HCT116 (cell line): ENCODE data around the gene TAS2R60. TPM values are rescaled to one million over a fixed set of nuclear protein-coding genes. Genes with fewer than 3 reads are reported as not detected.
A peak's percentile ranks its signal among the peaks of the same experiment; 100 is the strongest.

ENCODE experiments used
- ATAC-seq: fragments of 200-7000 bp; cut with Tn5 transposase; 2 replicates; pipeline ENCODE4 v1.9.1; 2020; ENCODE audit warnings: mild to moderate bottlenecking, moderate library complexity
- Bru-seq: library from RNA; stranded (reverse); fragments of 400-500 nt; gene quantifications from one replicate; lab custom pipeline; 2021; lab: Mats Ljungman, UMichigan
- BruChase-seq, 2 experiments: library from RNA; stranded (reverse); fragments of 400-500 nt; gene quantifications; one replicate each; lab custom pipeline; 2021; lab: Mats Ljungman, UMichigan
- BruUV-seq: library from RNA; stranded (reverse); fragments of 400-500 nt; replicated peaks from 2 replicates; lab custom pipeline; 2021; lab: Mats Ljungman, UMichigan
- CTCF ChIA-PET: fragments of 300-600 bp; sonication (Branson Sonifier 250); formaldehyde crosslinking; loops from one replicate; lab custom pipeline; 2021; ENCODE audit warnings: antibody characterized with exemption; lab: Charles Lee
- POLR2A ChIA-PET: fragments of 300-600, 350-600 bp; sonication (Branson Sonifier 250); formaldehyde crosslinking; loops from one replicate; lab custom pipeline; 2021; ENCODE audit warnings: antibody characterized with exemption; lab: Charles Lee
- RAD21 ChIA-PET, 2 experiments: fragments of 300-600 bp; sonication (Branson Sonifier 250); formaldehyde crosslinking; loops; one replicate each; lab custom pipeline; 2023; ENCODE audit warnings: low total read pairs in 2 of 2; ENCODE audit not compliant: uncharacterized antibody in 2 of 2, unreplicated experiment in 2 of 2, low non-redundant PET in 1 of 2; lab: Charles Lee
- DNase-seq: peaks from one replicate; pipeline ENCODE4 v3.0.0-alpha.2; 2010; ENCODE audit warnings: low read depth, low spot score
- H2AFZ ChIP-seq: fragments of 200-600 bp; shearing (Covaris generic), sonication (generic); 2 replicates; pipeline ENCODE4 v1.6.1; 2017; ENCODE audit warnings: low read depth, mixed run types, mixed read lengths, antibody characterized with exemption, low read length; ENCODE audit not compliant: poor library complexity, severe bottlenecking
- H3K27ac ChIP-seq: 2 replicates; pipeline ENCODE4 v1.5.1; 2012; ENCODE audit warnings: low read depth, low read length
- H3K27me3 ChIP-seq: fragments of 200-600 bp; sonication (generic); 2 replicates; pipeline ENCODE4 v1.6.1; 2016; ENCODE audit warnings: mixed run types, low read length, mixed read lengths; ENCODE audit not compliant: insufficient read depth
- H3K36me3 ChIP-seq, 2 experiments: fragments of 200-500 bp in 1 of 2; fragments of 200-600 bp in 1 of 2; sonication (Bioruptor generic) in 1 of 2; sonication (generic) in 1 of 2; 2 replicates each; pipeline versions ENCODE4 v1.5.1 to v1.6.1; 2014 to 2016; ENCODE audit warnings: low read length in 2 of 2, inconsistent platforms in 1 of 2, mixed read lengths in 1 of 2, mixed run types in 1 of 2; ENCODE audit not compliant: insufficient read depth in 2 of 2, control insufficient read depth in 1 of 2
- H3K4me1 ChIP-seq, 2 experiments: fragments of 200-600 bp in 1 of 2; sonication (generic) in 1 of 2; 2 replicates each; pipeline versions ENCODE4 v1.5.1 to v1.6.1; 2012 to 2017; ENCODE audit warnings: low read length in 2 of 2, inconsistent platforms in 1 of 2, mild to moderate bottlenecking in 1 of 2, mixed read lengths in 1 of 2, mixed run types in 1 of 2, moderate library complexity in 1 of 2; ENCODE audit not compliant: insufficient read depth in 2 of 2, control insufficient read depth in 1 of 2
- H3K4me2 ChIP-seq: fragments of 200-600 bp; sonication (generic); 2 replicates; pipeline ENCODE4 v1.6.1; 2017; ENCODE audit warnings: mixed run types, low read length, mixed read lengths
- H3K4me3 ChIP-seq, 2 experiments: fragments of 200-600 bp in 1 of 2; sonication (generic) in 1 of 2; replicated peaks in 1 of 2; 2 replicates each; pipeline ENCODE4 v1.5.1; 2011 to 2016; ENCODE audit warnings: low read length in 2 of 2, control low read depth in 1 of 2, low read depth in 1 of 2, mild to moderate bottlenecking in 1 of 2, mixed read lengths in 1 of 2, mixed run types in 1 of 2
- H3K79me2 ChIP-seq: fragments of 200-600 bp; sonication (generic); 2 replicates; pipeline ENCODE4 v1.6.1; 2017; ENCODE audit warnings: mild to moderate bottlenecking, mixed run types, low read length, moderate library complexity, mixed read lengths; ENCODE audit not compliant: insufficient read depth
- H3K9ac ChIP-seq: fragments of 200-600 bp; sonication (generic); 2 replicates; pipeline ENCODE4 v1.6.1; 2016; ENCODE audit warnings: low read length, mixed read lengths
- H3K9me2 ChIP-seq: fragments of 200-600 bp; sonication (generic), shearing (Covaris generic); 2 replicates; pipeline ENCODE4 v1.6.1; 2017; ENCODE audit warnings: mixed run types, mild to moderate bottlenecking, moderate library complexity; ENCODE audit not compliant: insufficient read depth
- H3K9me3 ChIP-seq, 2 experiments: fragments of 200-500 bp in 1 of 2; fragments of 200-600 bp in 1 of 2; sonication (Bioruptor generic) in 1 of 2; sonication (generic) in 1 of 2; 2 replicates each; pipeline ENCODE4 v1.6.1; 2014 to 2017; ENCODE audit warnings: low read length in 2 of 2, mixed read lengths in 2 of 2, inconsistent platforms in 1 of 2, low read depth in 1 of 2, mild to moderate bottlenecking in 1 of 2, mixed run types in 1 of 2, moderate library complexity in 1 of 2; ENCODE audit not compliant: control insufficient read depth in 1 of 2, insufficient read depth in 1 of 2
- H4K20me1 ChIP-seq: fragments of 200-600 bp; sonication (generic), shearing (Covaris generic); 2 replicates; pipeline ENCODE4 v1.6.1; 2017; ENCODE audit warnings: mixed run types, mild to moderate bottlenecking, moderate library complexity; ENCODE audit not compliant: insufficient read depth
- CBX3 ChIP-seq: IDR thresholded peaks from 2 replicates; pipeline ENCODE4 v1.6.1; 2012; ENCODE audit warnings: low read depth
- CEBPB ChIP-seq: IDR thresholded peaks from 2 replicates; pipeline ENCODE4 v1.6.1; 2012; ENCODE audit warnings: low read depth
- ELF1 ChIP-seq: IDR thresholded peaks from 2 replicates; pipeline ENCODE4 v1.6.1; 2012; ENCODE audit warnings: low read depth, borderline replicate concordance
- JUND ChIP-seq: IDR thresholded peaks from 2 replicates; pipeline ENCODE4 v1.6.1; 2012
- POLR2A ChIP-seq: IDR thresholded peaks from 2 replicates; pipeline ENCODE4 v1.7.0; 2011; ENCODE audit warnings: borderline replicate concordance; ENCODE audit not compliant: insufficient read depth, insufficient read length; ENCODE audit errors: extremely low read depth
- POLR2AphosphoS5 ChIP-seq: IDR thresholded peaks from 2 replicates; pipeline ENCODE4 v1.6.1; 2011; ENCODE audit warnings: mild to moderate bottlenecking, low read depth, low read length, moderate library complexity
- RAD21 ChIP-seq: IDR thresholded peaks from 2 replicates; pipeline ENCODE4 v1.6.1; 2012; ENCODE audit warnings: low read depth, mild to moderate bottlenecking
- SIN3A ChIP-seq: IDR thresholded peaks from 2 replicates; pipeline ENCODE4 v1.6.1; 2012; ENCODE audit warnings: low read depth
- SP1 ChIP-seq: IDR thresholded peaks from 2 replicates; pipeline ENCODE4 v1.6.1; 2012; ENCODE audit warnings: low read depth
- SRF ChIP-seq: IDR thresholded peaks from 2 replicates; pipeline ENCODE4 v1.6.1; 2012; ENCODE audit warnings: low read depth
- YY1 ChIP-seq: IDR thresholded peaks from 2 replicates; pipeline ENCODE4 v1.6.1; 2011; ENCODE audit warnings: low read length, low read depth, moderate library complexity, mild to moderate bottlenecking; ENCODE audit not compliant: insufficient replicate concordance; ENCODE audit errors: extremely low read depth
- intact Hi-C: fragments of 100-400 bp; cut with micrococcal nuclease; formaldehyde crosslinking; loops from 2 replicates; pipeline ENCODE4 v1.10.0; 2022
- long read RNA-seq: library from polyadenylated mRNA; unstranded; transcript quantifications from one replicate; pipeline ENCODE4 v2.0.0, GENCODE V29; 2021; ENCODE audit not compliant: unreplicated experiment
- polyA plus RNA-seq: library from polyadenylated mRNA; unstranded; fragments of >200 nt; gene quantifications from 2 replicates; pipeline ENCODE4 v1.2.1, GENCODE V29; 2012; ENCODE audit warnings: missing spikeins
- total RNA-seq: library from RNA; stranded (reverse); gene quantifications from one replicate; pipeline ENCODE4 v1.2.1, GENCODE V29; 2021; ENCODE audit not compliant: unreplicated experiment
- TF ChIP-seq, protein P1 (sequence below): IDR thresholded peaks from 2 replicates; pipeline ENCODE4 v1.6.1; 2012
- TF ChIP-seq, protein P2 (sequence below), 3 experiments: fragments of 200-600 bp in 1 of 3; sonication (generic) in 1 of 3; IDR thresholded peaks in 2 of 3; conservative IDR thresholded peaks in 1 of 3; 2 replicates each; pipeline ENCODE4 v1.5.1; 2012 to 2017; ENCODE audit warnings: low read depth in 2 of 3, low read length in 2 of 3, antibody characterized with exemption in 1 of 3, borderline replicate concordance in 1 of 3, control low read depth in 1 of 3, mild to moderate bottlenecking in 1 of 3, mixed read lengths in 1 of 3, mixed run types in 1 of 3, moderate library complexity in 1 of 3; ENCODE audit not compliant: insufficient read depth in 1 of 3
- TF ChIP-seq, protein P3 (sequence below): IDR thresholded peaks from 2 replicates; pipeline ENCODE4 v1.6.1; 2011; ENCODE audit warnings: mild to moderate bottlenecking, low read length, moderate library complexity; ENCODE audit not compliant: insufficient replicate concordance; ENCODE audit errors: extremely low read depth

The TAS2R60 gene, protein sequence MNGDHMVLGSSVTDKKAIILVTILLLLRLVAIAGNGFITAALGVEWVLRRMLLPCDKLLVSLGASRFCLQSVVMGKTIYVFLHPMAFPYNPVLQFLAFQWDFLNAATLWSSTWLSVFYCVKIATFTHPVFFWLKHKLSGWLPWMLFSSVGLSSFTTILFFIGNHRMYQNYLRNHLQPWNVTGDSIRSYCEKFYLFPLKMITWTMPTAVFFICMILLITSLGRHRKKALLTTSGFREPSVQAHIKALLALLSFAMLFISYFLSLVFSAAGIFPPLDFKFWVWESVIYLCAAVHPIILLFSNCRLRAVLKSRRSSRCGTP
- total RNA-seq (not detected), Bru-seq, nascent RNA (not detected), BruChase-seq, experiment 1, labeled RNA remaining after a 6-hour chase (not detected), BruChase-seq, experiment 2, labeled RNA remaining after a 2-hour chase (percentile 16 among the genes with signal in this experiment)
- not detected in 2 replicates for polyA plus RNA-seq
- long read RNA-seq, result 0 reads

DNA sequence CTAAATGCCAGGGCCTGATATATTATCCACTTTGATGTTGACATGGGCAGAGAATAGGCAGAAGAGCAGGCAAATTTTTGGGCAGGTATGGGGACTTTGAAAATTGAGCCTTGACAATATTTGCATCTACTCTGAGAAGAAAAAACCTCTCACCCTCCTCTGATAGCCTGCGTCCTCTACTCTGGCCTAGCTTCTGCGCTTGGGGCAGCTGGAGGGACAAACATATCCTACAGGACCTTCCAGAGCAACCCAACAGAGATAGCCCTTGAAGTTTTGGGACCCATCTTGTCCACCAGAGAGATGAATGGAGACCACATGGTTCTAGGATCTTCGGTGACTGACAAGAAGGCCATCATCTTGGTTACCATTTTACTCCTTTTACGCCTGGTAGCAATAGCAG is at the start of gene TAS2R60:
Gene TAS2R60, plus strand, starts transcription at position 301 of the 400 bp plus-strand sequence. Its CDS starts 0 bp downstream, at position 301.
- no peaks in the 10 kb centered on the region for H3K9me2 ChIP-seq
- H3K4me3 ChIP-seq, result no peak within 1 kb of the TSS
- no peak for ATAC-seq
- H3K79me2 ChIP-seq, result no peaks in the 10 kb centered on the region
- TF ChIP-seq CBX3 (no peak), RAD21 (no peak), CEBPB (no peak), ELF1 (no peak), SRF (no peak), SP1 (no peak), POLR2A (no peak), SIN3A (no peak), JUND (no peak), POLR2AphosphoS5 (no peak), YY1 (no peak)
- TF ChIP-seq, protein P1, sequence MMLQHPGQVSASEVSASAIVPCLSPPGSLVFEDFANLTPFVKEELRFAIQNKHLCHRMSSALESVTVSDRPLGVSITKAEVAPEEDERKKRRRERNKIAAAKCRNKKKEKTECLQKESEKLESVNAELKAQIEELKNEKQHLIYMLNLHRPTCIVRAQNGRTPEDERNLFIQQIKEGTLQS, result no peak
- TF ChIP-seq, protein P2, sequence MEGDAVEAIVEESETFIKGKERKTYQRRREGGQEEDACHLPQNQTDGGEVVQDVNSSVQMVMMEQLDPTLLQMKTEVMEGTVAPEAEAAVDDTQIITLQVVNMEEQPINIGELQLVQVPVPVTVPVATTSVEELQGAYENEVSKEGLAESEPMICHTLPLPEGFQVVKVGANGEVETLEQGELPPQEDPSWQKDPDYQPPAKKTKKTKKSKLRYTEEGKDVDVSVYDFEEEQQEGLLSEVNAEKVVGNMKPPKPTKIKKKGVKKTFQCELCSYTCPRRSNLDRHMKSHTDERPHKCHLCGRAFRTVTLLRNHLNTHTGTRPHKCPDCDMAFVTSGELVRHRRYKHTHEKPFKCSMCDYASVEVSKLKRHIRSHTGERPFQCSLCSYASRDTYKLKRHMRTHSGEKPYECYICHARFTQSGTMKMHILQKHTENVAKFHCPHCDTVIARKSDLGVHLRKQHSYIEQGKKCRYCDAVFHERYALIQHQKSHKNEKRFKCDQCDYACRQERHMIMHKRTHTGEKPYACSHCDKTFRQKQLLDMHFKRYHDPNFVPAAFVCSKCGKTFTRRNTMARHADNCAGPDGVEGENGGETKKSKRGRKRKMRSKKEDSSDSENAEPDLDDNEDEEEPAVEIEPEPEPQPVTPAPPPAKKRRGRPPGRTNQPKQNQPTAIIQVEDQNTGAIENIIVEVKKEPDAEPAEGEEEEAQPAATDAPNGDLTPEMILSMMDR (IDR thresholded peaks at IDR 0.05 in 2 of 3, conservative IDR thresholded peaks at IDR 0.05 in 1 of 3; ENCODE audit: borderline replicate concordance in 1 of 3, insufficient read depth in 1 of 3, low read depth in 2 of 3, low read length in 2 of 3), result no peak
- TF ChIP-seq, protein P3, sequence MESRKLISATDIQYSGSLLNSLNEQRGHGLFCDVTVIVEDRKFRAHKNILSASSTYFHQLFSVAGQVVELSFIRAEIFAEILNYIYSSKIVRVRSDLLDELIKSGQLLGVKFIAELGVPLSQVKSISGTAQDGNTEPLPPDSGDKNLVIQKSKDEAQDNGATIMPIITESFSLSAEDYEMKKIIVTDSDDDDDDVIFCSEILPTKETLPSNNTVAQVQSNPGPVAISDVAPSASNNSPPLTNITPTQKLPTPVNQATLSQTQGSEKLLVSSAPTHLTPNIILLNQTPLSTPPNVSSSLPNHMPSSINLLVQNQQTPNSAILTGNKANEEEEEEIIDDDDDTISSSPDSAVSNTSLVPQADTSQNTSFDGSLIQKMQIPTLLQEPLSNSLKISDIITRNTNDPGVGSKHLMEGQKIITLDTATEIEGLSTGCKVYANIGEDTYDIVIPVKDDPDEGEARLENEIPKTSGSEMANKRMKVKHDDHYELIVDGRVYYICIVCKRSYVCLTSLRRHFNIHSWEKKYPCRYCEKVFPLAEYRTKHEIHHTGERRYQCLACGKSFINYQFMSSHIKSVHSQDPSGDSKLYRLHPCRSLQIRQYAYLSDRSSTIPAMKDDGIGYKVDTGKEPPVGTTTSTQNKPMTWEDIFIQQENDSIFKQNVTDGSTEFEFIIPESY, result no peak
- TF ChIP-seq, all 23 proteins: peak for 0
- ChIA-PET CTCF (no interaction called here), POLR2A (no interaction called here), RAD21 (no interaction called here)
- no peaks in the 10 kb centered on the region for H3K36me3 ChIP-seq
- BruUV-seq, result no TSS peak
- H2AFZ ChIP-seq, result no peak within 1 kb of the TSS
- H3K9ac ChIP-seq, result no peak within 1 kb of the TSS
- no peaks in the 10 kb centered on the region for H3K27me3 ChIP-seq
- no peak for DNase-seq
- H4K20me1 ChIP-seq, result no peaks in the 10 kb centered on the region
- H3K4me2 ChIP-seq, result no peak within 1 kb of the TSS
- no peaks in the 10 kb centered on the region for H3K4me1 ChIP-seq
- no peaks in the 10 kb centered on the region for H3K9me3 ChIP-seq
- intact Hi-C loops, result no loop called here
- H3K27ac ChIP-seq, result no peak within 1 kb of the TSS
